Astrocyte (in vitro differentiated cells and primary cell): ENCODE measurements around the gene TENM4.

Experiments
- CTCF ChIP-seq: IDR thresholded peaks from 2 replicates; pipeline ENCODE4 v1.5.1; 2011; ENCODE audit warnings: low read depth, mild to moderate bottlenecking, inconsistent platforms, low read length, moderate library complexity; ENCODE audit not compliant: insufficient read depth
- EZH2 ChIP-seq: IDR thresholded peaks from 2 replicates; pipeline ENCODE4 v1.6.1; 2012; ENCODE audit warnings: mild to moderate bottlenecking, low read length, inconsistent platforms; ENCODE audit not compliant: insufficient read depth

GRCh38 chr11:79235696-79236095, 205.1 kb downstream of the TENM4 start:
- TF ChIP-seq EZH2 (no peak), CTCF (no peak)
